Sigmoid colon (tissue), 4 donors: ENCODE measurements around the gene NDUFS8.

ENCODE experiments used
- CTCF ChIP-seq, 4 experiments: fragments of 450-650 bp in 3 of 4; fragments of 200-600 bp in 1 of 4; IDR thresholded peaks; one replicate each; pipeline ENCODE4 v1.5.1; 2016 to 2019; ENCODE audit warnings: antibody characterized with exemption in 4 of 4, mild to moderate bottlenecking in 3 of 4, moderate library complexity in 2 of 4
- EP300 ChIP-seq, 4 donors: sonication (generic); formaldehyde crosslinking; IDR thresholded peaks; one replicate each; pipeline ENCODE4 v1.6.1; 2017; ENCODE audit warnings: antibody characterized with exemption in 4 of 4
- POLR2A ChIP-seq, 2 donors: fragments of 450-650 bp; IDR thresholded peaks; one replicate each; pipeline ENCODE4 v1.6.1; 2016; ENCODE audit warnings: antibody characterized with exemption in 2 of 2, mild to moderate bottlenecking in 2 of 2, moderate library complexity in 2 of 2
- POLR2AphosphoS5 ChIP-seq, 4 donors: sonication (generic); formaldehyde crosslinking; IDR thresholded peaks; one replicate each; pipeline ENCODE4 v1.6.1; 2017; ENCODE audit warnings: antibody characterized with exemption in 4 of 4

DNA sequence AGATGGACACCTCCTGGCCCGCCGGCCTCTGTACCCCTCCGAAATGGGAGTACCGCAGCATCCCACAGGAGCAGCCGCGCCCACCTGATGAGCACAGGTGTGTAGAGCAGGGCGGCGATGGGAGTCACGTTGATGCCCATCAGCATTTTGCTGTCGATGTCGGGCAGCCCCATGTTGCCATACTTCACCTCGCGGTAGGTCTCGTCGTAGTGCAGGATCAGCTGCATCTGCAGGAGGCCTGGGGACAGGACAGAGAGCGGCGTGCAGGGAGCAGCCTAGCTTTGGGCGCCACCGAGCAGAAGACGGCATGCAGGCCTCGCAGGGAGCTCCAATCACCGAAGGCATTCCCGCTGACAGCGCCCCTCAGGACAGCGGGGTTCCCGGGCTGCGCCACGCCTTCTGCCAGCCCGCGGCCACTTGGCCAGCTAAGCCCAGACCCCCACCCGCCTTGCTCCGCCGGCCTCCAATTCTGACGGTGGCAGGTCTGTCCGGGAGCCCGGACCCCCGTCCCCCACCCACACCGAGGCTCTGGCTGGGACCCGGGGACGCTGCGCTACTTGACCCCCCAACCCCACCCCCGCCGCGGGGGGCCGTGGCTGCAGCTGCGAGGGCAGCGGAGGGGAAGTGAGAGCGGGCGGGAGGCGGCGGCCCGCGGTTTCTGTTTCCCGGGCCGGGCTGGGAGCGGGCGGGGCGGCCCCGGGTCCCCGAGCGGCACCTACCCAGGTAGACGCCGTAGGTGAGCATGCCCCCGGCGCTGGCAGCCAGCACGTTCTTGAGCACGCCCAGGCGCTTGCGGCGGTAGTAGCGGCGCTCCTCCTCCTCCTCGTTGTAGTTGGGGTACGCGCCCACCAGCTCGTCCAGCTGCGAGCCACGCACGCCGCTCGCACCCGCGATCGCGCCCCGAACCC, 27.3 kb upstream of the NDUFS8 start:
- TF ChIP-seq CTCF (IDR thresholded peaks at IDR 0.05) (no peak), POLR2AphosphoS5 (IDR thresholded peaks at IDR 0.05) (no peak), POLR2A (IDR thresholded peaks at IDR 0.05) (no peak), EP300 (IDR thresholded peaks at IDR 0.05) (no peak)
